GM19397 (cell line): ENCODE data around the gene KDM4B.

ENCODE experiments used
- ATAC-seq: cut with Tn5 transposase; IDR thresholded peaks from one replicate; pipeline ENCODE4 v1.9.1; 2021; ENCODE audit warnings: mild to moderate bottlenecking, moderate library complexity; ENCODE audit not compliant: unreplicated experiment

KDM4B gene

DNA sequence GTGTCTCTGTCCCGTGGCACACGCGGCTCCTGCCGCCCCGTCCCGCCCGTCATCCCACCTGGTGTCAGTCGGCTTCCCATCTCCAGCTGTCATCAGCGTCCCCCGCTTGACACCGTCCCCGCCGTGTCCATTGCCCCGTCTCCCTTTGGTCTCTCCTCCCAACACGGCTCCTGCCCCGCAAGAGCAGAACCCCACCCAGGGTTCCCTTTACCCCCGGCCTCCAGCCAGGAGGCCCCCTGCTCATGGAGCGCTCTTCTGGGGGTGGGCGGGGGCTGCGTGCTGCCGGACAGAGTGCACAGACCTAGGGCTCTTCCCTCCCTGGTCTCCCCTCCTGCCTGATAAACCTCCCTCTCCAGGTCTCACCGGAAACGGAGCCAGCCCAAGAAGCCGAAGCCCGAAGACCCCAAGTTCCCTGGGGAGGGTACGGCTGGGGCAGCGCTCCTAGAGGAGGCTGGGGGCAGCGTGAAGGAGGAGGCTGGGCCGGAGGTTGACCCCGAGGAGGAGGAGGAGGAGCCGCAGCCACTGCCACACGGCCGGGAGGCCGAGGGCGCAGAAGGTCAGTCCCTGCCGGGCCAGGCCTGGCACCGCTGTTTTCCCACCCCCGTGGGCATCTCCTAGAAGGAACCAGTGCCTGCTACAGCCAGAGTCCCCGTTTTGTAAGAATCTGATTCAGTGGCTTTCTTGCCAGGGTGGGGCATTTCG is 150.5 kb downstream of the KDM4B start:
- no peak for ATAC-seq

DNA sequence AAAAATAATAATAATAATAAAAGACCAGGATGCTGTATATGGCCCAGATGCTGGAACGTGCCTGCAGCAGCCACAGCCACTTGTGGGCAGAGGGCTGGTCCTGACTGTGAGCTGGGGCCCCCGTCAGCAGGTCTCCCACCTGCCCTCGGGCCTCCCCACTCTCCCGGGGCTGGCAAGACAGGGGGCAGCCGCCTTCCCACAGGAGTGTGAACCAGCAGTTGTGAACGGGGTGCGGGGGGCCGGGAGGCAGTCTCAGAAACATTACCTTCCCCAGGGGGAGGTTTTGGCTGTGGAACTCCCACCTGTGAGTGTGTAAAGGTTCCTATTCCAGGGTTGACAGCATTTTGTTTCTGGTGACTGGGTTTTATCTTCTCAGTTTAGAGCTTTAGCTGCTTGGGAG is 151.4 kb downstream of the KDM4B start:
- ATAC-seq = no peak

DNA sequence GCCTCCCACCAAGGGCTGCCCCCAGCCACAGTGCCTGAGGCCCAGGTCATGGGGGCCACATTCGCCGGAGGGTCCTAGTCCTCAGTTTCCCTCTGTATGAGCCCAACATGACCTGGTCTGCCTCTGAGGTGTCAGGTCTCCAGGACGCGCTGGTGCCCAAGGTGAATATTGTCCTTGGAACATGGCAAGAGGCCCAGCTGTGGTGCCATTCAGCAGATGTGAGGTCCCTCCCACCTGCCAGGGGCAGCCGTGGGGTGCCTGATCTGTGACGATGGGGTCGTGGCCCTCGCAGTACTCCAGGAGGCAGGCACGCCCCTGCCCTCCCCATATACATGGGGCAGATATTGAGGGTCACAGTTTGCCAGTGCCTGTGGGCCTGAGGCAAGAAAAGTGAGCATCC is 151.9 kb downstream of the KDM4B start:
- no peak for ATAC-seq

DNA sequence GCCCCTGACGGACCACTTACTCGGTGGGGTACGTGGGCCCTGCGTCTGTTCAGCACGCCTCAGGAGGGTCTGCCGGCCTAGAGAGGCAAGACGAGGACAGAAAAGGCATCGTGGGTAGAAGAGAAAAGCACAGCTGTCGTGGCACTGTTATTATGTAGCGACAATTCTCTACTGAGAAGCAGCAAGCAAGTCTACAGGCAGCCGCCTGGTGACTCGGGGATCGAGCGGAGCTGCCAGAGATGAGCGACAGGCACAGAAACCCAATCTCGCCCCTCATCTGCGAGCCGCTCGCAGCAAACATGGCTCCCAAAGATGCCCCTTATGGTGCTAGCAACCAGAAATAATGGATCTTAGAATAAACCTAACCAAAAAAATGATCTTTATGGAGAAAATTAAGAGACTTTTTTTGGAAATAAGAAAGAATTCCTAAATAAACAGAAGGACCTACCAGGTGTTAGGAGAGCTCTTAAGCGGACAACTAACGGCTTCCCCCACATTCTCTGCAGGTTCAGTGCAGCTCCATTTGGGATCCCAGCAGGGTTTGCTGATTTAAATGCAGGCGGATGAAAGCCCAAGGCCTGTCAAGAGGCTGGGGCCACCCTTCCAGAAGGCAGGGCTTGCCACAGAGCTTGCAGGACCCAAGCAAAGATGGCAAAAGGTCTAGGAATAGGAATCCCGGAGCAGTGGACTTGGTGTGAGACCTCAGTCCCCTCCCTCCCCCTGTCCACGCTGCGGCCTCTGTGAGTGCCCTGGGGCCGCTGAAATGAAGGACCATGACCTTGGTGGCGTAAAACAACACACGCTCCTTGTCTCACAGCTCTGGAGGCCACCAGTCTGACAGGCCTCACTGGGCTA is 152.6 kb downstream of the KDM4B start:
- no peak for ATAC-seq

DNA sequence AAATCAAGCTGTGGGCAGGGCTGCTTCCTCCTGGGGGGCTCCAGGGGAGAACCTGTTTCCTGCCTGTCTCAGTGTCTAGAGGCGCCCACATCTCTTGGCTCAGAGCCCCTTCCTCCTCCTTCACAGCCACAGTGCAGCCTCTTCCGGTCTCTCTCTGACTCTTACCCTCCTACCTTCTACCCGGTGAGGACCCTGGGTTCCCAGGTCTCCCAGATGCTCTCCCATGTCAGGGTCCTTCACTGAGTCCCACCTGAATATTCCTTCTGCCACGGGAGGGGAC is 153.1 kb downstream of the KDM4B start:
- ATAC-seq = no peak

DNA sequence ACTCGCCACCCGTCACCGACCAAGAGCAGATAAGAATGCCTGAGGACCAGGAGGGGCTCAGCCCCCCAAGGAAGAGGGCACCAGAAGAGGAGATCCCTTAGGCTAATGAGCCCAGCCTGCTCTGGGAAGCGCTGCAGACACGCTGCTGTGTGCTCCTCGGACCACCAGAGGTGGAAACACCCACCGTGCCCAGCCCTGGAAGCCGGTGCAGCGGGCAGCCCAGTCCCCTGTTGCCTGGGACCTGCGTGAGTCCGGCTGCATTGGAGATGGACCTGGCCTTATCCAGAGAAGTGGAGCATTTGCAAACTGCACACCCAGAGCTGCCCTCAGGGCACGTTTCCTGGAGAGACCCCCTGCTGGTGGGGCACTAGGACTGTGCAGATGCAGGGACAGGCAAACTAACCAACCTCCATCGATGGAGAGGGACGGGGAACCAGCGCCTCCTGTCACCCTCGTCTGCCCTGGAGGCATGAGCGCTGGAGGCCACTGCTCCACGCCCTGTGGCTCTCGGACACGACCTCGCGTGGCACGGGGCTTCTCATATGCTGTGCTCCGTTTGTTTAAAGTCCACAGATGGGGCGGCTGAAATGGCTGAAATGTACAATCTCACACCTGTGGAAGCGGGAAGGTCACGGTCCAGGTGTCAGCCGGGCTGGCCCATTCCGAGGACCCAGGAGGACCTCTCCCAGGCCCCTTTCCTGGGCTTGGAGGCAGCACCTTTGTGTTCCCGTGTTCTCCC is 153.9 kb downstream of the KDM4B start:
- ATAC-seq = no peak

DNA sequence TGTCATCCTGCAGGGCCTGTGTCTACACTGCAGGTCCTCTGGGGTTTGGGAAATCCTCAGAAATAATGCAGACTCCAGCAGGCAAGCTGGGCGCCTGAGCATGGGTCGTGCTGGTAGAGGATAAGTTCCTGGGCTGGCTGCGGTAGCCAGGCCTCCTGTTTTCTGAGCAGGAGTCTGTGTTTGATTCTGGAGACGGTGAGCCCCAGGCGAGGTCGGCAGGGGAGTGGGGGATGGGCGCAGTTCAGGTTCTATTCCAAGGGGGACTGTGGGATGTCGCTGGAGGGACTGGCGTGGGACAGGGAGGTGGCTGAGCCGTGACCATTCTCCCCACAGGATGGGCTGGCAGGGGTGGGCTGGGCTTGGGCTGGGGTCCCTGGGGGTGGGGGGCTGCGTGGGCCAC is 154.7 kb downstream of the KDM4B start:
- ATAC-seq = no peak

DNA sequence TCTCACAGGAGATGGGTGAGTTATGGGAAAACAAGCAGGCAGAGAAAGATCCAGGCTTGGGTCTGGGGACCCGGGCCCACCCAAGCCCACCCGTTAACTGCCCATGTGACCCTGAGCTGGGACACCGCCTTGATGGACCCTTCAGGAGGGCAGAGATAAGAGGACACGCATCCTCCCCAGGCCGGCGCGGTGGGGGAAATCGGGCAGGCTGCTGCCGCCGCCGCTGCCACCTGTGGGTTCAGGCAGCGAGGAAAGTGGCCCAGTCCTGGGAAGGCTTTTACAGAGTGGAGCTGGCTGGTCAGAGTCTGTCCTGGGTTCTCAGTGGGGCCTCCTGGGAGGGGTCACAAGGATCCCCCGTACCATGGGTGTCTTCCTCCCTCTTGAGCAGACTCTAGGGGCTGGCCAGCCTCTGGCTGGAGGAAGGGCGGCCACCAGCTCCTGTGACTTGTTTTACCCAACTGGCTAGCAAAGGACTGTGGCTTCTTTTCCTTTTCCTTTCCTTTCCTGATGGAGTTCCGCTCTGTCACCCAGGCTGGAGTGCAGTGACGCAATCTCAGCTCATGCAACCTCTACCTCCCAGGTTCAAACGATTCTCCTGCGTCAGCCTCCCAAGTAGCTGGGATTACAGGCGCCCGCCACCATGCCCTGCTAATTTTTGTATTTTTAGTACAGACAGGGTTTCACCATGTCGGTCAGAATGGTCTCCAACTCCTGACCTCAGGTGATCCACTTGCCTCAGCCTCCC is 155.4 kb downstream of the KDM4B start:
- no peak for ATAC-seq

DNA sequence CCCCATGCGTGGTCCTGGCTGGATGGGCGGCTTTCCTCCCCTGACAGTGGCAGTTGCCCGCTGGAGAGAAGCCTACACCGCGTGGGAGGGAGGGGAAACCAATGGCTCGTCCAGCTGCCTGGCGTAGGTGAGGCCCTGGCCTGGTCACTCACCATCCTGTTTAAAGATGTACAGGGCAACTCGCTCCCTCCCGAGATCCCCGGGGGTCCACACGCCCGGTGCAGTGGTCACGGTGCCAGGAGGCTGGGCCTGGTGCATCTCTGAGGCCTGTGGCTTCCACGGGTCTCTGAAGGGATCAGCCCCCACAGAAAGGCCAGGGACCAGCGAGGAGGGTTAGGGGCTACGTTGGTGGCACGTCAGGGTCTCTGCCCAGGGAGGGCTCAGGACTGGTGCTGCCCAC is 156.5 kb downstream of the KDM4B start:
- no peak for ATAC-seq

DNA sequence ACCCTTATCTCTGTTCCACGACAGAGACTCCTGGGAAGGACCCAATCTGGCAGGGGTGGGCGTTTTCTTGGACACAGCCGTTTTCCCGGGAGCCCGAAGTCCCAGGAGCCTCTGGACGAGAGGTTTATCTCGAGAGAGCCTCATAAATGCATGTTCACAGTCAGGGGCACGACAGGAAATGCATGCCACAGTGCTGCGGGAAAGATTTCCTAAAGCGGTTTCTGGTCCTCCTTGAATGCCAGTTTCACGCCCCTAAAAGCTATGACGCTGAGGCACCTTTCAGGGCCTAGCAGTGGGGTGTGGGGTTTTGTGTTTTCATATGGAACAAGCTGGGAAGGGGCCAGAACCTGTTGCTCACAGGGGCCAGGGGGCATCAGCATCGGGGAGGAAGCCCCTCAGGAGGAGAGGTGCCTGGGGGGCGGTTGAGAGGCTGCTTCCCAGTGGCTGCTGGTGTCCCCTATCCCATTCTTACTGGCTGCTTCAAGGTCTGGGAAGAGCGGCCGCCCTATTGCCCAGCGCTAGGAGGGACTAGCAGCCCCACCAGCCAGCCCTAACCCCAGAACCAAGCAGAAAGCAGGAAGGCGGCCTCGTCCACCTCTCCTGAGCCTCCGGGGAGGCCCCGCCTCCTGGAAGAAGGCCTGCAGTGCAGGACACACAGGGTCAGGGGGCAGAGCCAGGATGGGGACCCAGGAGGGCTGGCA is 157.0 kb downstream of the KDM4B start:
- ATAC-seq = no peak

DNA sequence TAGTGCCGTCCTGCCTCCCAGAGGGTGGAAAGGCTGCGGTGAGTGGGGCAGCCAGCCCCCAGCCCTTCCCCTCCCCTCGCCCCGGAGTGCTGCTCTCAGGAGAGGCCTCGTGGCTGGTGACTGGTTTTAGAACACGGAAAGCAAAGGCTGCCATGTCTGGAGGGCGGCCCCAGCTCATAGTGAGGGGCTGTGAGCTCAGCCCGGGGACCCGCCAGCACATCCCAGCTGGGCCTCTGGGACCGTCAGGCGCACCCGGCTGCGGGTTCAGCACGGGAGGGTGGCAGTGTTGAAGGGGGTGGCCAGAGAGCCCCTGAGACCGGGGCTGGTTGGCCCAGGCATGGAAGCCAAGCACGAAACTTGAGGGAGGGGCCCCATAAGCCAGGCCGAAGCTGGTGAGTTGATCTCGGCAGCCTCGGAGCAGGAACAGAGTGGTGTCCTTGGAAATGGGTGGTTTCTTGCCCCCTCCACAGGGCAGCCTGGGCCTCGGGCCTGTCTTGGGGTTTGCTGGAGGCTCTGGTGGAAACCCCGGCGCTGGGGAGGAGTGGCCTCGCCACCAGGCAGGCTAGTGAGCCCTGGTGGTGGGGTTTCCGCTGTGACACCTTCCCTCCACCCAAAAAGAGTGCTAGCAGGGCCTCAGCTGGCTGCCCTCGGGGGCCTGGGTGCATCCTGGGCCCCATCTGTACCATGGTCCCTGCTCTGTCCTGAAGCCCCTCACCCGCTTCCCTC is 157.7 kb downstream of the KDM4B start:
- no peak for ATAC-seq

DNA sequence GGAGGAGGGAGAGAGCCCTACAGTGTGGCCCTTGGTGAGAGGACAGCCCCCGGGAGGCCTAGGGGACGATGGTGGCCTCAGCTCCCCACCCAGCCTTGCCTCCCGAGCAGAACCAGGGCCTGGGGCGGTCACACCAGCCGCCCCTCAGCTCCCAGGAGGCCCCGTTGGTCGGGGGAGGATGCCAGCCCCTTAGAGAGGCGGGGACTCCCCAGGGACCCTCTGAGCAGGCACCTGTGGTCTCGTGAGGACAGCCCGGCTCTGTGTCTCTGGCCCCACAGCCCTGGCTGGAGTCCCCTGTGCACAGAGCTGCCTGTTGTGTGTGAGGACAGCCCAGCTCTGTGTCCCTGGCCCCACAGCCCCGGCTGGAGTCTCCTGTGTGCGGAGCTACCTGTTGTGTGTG is 158.8 kb downstream of the KDM4B start:
- no peak for ATAC-seq

DNA sequence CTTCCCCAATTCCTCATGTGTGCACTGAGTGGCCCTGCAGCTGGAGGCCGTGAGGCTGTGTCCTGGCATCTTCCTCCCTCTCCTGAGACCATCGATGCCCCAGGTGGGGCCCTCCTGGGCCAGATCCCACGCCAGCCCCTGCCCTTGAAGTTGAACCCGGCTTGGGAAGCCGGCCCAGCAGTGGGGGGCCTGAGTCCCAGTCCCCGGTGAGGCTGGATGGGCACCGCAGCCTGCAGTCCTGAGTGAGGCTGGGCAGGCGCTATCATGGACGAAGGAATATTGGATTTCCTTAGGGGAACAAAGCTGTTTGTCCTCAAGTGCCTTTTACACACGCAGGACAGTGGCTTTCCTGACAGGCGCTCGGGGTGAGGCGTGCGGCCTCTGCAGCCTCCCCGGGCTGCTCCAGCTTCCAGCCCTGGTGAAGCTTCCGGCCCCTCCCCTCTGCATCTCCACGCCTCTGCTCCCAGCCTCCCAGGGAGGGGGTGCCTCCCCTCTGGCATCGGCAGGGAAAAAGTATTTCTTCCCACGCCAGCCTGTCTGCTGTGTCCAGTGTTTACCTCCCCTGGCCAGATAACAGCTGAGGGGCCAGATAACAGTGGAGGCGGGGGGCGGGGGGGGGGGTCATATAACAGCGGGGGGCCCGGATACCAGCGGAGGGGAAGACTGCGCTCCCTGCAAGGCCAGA is 159.5 kb downstream of the KDM4B start:
- no peak for ATAC-seq

DNA sequence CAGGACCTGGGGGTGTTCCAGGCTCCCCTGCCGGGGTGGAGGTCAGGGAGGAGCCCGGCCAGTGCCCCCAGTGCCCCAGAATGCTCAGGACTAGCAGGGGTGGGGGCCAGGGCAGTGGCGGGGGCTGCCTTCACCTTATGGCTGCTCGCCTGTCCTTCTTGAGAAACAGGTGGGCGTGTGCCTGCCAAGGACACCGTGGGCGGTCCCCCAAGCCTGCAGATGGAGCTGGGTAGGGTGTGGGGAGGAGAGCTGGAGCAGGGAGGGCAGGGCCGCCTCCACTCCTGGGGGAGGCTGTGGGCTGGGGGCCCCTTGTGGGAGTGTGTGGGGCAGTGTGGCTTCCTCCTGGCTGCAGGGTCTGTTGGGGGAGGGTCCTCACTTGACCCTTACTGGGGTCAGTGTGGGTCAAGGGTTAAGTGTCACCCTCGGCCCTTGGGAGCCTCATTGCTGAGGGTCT is 160.1 kb downstream of the KDM4B start:
- no peak for ATAC-seq

DNA sequence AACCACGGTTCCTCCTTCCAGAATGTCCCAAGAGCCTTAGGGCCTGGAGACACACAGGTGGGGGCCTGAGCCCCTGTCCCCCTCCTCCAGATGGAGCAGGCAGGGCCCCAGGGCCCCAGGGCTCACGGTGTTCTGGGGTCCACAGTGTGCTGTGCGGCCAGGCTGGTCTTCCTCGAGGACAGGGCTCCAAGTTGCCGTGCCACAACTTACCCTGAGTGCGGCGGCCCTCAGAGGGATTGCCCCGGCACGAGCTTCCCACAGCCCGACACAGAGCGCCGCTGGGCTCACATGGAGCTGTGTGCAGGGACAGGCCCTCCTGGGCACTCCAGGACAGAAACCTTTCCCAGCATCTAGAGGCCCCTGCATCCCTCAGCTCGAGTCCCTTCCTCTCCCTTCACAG is 160.8 kb downstream of the KDM4B start:
- no peak for ATAC-seq

DNA sequence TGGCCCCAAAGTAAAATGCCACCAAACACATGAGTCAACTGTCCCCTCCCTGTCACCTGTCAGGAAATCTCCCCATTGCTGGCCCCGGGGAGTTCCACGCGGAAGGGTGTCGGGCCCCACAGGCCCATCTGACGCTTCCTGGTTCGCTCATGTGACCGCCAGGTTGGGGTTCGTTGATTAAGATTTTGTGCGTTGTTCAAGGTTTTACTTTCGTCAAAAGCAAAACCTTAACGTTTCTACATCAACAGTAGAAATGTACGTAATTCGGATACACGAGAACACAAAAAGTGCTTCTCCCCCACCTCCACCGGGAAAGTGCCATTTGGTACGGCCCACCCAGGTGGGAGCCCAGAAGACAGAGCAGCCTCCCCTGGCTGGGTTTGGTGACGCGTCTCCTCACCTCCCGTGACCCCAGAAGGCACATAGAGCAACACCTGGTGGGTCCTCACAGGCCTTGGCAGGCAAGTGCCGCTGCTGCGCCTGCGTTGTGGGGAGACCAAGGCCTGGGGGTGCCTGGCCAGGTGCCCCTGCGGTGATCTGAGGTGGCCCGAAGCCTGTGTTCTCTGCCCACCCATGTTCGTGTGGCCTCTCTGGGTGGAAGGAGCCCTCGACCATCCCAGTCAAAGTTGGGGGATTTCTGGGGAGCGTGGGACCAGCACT is 161.6 kb downstream of the KDM4B start:
- peak; percentile 35 for ATAC-seq

DNA sequence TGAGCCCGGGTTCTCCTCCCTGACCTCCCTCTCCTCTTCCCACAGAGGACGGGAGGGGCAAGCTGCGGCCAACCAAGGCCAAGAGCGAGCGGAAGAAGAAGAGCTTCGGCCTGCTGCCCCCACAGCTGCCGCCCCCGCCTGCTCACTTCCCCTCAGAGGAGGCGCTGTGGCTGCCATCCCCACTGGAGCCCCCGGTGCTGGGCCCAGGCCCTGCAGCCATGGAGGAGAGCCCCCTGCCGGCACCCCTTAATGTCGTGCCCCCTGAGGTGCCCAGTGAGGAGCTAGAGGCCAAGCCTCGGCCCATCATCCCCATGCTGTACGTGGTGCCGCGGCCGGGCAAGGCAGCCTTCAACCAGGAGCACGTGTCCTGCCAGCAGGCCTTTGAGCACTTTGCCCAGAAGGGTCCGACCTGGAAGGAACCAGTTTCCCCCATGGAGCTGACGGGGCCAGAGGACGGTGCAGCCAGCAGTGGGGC is 162.2 kb downstream of the KDM4B start:
- ATAC-seq = peak; percentile 32

DNA sequence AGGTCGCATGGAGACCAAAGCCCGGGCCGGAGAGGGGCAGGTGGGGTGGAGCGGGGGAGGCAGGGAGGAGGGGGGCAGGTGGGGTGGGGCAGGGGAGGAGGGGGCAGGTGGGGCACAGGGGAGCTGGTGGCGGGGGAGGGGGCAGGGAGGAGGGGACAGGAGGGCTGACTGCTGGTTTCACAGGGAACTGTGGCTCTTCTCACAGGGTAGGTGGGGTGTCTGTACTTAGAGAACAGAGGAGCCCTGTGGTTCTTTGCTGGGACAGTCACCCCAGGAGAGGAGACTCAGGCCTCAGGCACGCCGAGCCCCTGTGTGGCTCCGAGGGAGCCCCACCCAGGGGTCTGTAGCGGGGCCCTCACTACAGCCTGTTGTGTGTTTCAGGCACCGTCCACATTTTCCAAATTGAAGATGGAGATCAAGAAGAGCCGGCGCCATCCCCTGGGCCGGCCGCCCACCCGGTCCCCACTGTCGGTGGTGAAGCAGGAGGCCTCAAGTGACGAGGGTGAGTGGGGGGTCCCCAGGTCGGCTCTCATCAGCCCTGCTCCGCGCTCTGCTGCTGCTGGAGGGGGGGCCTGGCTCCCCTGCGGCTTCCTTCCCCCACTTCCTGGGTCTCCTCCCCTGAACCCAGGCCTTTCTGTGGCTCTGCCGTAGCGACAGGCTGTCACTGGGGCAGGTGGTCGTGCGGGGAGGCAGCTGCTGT is 162.7 kb downstream of the KDM4B start:
- ATAC-seq = no peak
